ENCODE data around the gene USP10. TPM values are rescaled to one million over a fixed set of nuclear protein-coding genes. Genes with fewer than 3 reads are reported as not detected.

USP10 gene
- total RNA-seq, 1 donor from 2014 or later: 33.7 TPM

DNA sequence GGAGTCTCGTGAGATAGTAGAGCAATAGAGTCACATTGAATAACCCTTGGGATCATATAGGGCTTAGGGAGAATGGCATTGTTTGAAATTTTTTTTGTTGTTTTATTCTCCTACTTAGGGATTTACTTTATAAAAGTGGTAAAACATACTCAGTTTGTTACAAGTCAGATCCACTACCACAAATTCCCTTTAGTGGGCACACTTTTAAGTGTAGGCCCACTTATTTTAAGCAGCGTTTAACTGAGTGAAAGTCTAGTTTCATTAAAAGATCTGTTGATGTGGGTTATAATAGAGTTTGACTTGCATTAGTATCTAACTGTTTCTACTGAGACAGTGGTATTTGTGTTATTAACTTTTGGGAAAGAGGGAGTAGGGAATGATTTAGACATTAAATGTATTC lies 49.3 kb downstream of the USP10 start:
- FAIRE-seq: no peak

DNA sequence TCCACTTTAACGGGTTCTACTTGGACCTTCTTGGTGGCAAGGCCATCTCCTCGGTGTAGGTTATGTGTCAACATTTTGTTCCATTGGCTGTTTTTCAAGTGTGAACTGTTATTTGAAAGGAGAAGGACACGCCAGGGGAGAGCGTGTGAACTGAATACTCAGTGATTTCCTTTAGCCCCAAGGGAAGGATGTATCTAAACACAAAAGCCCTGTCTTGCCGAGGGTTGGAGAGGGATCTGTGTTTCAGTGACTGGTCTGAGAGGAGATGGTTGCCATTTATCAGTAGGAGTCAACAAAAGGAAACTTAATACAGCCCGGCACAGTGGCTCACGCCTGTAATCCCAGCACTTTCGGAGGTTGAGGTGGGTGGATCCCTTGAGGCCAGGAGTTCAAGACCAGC lies 50.0 kb downstream of the USP10 start:
- TF ChIP-seq, protein P1, sequence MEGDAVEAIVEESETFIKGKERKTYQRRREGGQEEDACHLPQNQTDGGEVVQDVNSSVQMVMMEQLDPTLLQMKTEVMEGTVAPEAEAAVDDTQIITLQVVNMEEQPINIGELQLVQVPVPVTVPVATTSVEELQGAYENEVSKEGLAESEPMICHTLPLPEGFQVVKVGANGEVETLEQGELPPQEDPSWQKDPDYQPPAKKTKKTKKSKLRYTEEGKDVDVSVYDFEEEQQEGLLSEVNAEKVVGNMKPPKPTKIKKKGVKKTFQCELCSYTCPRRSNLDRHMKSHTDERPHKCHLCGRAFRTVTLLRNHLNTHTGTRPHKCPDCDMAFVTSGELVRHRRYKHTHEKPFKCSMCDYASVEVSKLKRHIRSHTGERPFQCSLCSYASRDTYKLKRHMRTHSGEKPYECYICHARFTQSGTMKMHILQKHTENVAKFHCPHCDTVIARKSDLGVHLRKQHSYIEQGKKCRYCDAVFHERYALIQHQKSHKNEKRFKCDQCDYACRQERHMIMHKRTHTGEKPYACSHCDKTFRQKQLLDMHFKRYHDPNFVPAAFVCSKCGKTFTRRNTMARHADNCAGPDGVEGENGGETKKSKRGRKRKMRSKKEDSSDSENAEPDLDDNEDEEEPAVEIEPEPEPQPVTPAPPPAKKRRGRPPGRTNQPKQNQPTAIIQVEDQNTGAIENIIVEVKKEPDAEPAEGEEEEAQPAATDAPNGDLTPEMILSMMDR (IDR thresholded peaks at IDR 0.05; ENCODE audit: insufficient read depth, low read length, severe bottlenecking): no peak
- no peak for DNase-seq (ENCODE audit: low read depth)
- no peak for FAIRE-seq
- peaks cover 4% of the 10 kb centered on the region for H3K36me3 ChIP-seq (ENCODE audit: control insufficient read depth, insufficient read depth, low read length)
- H3K27me3 ChIP-seq (ENCODE audit: control insufficient read depth, insufficient read depth, low read length): no peaks in the 10 kb centered on the region
- H3K4me3 ChIP-seq (ENCODE audit: low read depth, low read length): no peak overlapping the region

More for the DNA sequence above, 49.3 kb downstream of the USP10 start:
- Histone ChIP-seq H3K4me3 (ENCODE audit: low read depth, low read length) (no peak overlapping the region), H3K27me3 (ENCODE audit: control insufficient read depth, insufficient read depth, low read length) (no peaks in the 10 kb centered on the region), H3K36me3 (ENCODE audit: control insufficient read depth, insufficient read depth, low read length) (peaks cover 4% of the 10 kb centered on the region)
- no peak for DNase-seq (ENCODE audit: low read depth)
- TF ChIP-seq, protein P1 (IDR thresholded peaks at IDR 0.05; ENCODE audit: insufficient read depth, low read length, severe bottlenecking): no peak

DNA sequence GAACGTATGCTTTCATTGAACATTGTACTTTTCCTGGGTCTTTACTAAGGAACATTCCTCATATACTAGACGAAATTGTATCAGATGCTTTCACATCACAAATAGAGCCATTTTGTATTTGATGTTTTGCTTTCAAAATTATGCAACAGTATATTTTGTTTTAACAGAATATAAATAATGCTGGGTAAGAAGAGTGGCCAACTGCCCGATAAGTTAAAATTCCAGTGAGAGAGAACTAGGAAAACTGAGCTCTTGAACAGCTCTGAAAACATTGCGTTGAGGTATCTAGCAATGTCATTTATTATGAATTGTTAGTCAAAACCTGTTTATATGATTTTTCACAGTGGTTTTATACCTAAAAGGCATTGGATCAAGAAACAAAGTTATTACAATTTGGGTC lies 50.8 kb downstream of the USP10 start:
- Histone ChIP-seq H3K4me3 (ENCODE audit: low read depth, low read length) (no peak overlapping the region), H3K27me3 (ENCODE audit: control insufficient read depth, insufficient read depth, low read length) (no peaks in the 10 kb centered on the region), H3K36me3 (ENCODE audit: control insufficient read depth, insufficient read depth, low read length) (peaks cover 4% of the 10 kb centered on the region)
- TF ChIP-seq, protein P1 (IDR thresholded peaks at IDR 0.05; ENCODE audit: insufficient read depth, low read length, severe bottlenecking): no peak
- no peak for DNase-seq (ENCODE audit: low read depth)
- no peak for FAIRE-seq

DNA sequence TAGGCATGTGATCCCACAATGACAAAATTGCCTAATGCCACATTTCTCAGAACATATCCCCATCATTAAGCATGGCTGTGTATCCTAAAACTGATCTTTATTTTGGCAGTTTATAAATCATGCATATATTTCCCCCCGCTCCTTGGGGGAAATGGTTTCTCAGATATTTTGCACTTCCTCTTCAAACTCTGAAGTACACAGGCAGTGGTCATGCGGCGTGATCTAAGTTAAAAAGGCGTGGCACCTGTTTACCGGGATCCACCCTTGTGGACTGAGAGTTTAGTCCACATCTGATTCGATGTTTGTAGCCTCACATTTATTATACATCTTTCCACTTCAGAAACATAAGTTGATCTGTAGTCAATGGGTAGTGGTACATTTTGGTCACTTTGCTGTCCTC lies 51.4 kb downstream of the USP10 start:
- peaks cover 3% of the 10 kb centered on the region for H3K36me3 ChIP-seq (ENCODE audit: control insufficient read depth, insufficient read depth, low read length)
- no peak for FAIRE-seq
- no peak for DNase-seq (ENCODE audit: low read depth)
- TF ChIP-seq, protein P1 (IDR thresholded peaks at IDR 0.05; ENCODE audit: insufficient read depth, low read length, severe bottlenecking): no peak
- no peaks in the 10 kb centered on the region for H3K27me3 ChIP-seq (ENCODE audit: control insufficient read depth, insufficient read depth, low read length)
- H3K4me3 ChIP-seq (ENCODE audit: low read depth, low read length): no peak overlapping the region

DNA sequence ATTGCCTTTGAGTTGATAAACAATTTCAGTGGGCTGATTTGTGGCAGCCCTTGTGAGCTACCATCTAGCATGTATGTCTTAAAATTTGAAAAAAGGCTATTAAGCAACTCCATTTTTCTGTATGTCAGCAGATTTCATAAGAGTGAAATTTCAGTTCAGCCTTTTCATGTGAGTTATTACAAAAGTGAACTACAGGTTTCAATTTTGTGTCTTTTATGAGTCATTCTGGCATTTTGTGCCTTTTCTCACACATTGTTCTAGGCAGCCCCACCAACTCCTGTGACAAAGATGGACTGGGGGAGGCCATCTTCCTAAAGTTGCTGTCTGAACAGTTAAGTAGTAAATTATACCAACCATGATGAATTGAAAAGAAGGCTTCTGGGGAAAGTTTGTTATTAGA lies 52.1 kb downstream of the USP10 start:
- Histone ChIP-seq H3K36me3 (ENCODE audit: control insufficient read depth, insufficient read depth, low read length) (peaks cover 1% of the 10 kb centered on the region), H3K4me3 (ENCODE audit: low read depth, low read length) (no peak overlapping the region), H3K27me3 (ENCODE audit: control insufficient read depth, insufficient read depth, low read length) (no peaks in the 10 kb centered on the region)
- FAIRE-seq: no peak
- peak; percentile 21 for DNase-seq (ENCODE audit: low read depth)
- TF ChIP-seq, protein P1 (IDR thresholded peaks at IDR 0.05; ENCODE audit: insufficient read depth, low read length, severe bottlenecking): no peak

DNA sequence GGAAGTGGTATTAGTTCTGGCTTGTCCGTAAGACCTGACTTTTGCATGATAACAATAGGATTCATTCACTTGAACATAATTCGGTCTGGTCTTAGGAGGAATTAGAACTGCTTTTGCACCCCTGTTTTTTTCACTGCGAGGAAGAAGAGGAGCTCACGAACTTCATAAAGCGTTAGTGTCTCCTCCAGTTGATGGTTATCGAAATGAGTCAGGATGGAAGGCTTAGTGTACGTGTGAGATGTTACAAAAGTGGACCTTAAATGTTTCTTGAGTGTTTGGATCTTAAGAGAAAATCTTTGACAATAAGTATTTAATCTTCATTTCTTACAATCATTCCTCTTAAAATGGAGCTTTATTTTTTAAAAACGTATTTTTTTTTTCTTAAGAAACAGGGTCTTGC lies 52.8 kb downstream of the USP10 start:
- FAIRE-seq: no peak

More for the DNA sequence above, 52.8 kb downstream of the USP10 start:
- TF ChIP-seq, protein P1 (IDR thresholded peaks at IDR 0.05; ENCODE audit: insufficient read depth, low read length, severe bottlenecking): no peak
- Histone ChIP-seq H3K27me3 (ENCODE audit: control insufficient read depth, insufficient read depth, low read length) (no peaks in the 10 kb centered on the region), H3K4me3 (ENCODE audit: low read depth, low read length) (no peak overlapping the region), H3K36me3 (ENCODE audit: control insufficient read depth, insufficient read depth, low read length) (no peaks in the 10 kb centered on the region)
- DNase-seq (ENCODE audit: low read depth): no peak

Data from bronchial epithelial cell (primary cell).